PC-3 (cell line): ENCODE measurements around the gene STAU1. TPM values are rescaled to one million over a fixed set of nuclear protein-coding genes. Genes with fewer than 3 reads are reported as not detected.

ENCODE experiments used
- ATAC-seq: fragments of 200-7000 bp; cut with Tn5 transposase; 2 replicates; pipeline ENCODE4 v1.9.1; 2020; ENCODE audit warnings: mild to moderate bottlenecking, moderate library complexity
- BruUV-seq: library from RNA; stranded (reverse); fragments of 400-500 nt; replicated peaks from 2 replicates; lab custom pipeline; 2021; lab: Mats Ljungman, UMichigan
- CTCF ChIA-PET: fragments of 300-600 bp; sonication (Branson Sonifier 250); formaldehyde crosslinking; loops from one replicate; lab custom pipeline; 2022; ENCODE audit warnings: antibody characterized with exemption; lab: Charles Lee
- POLR2A ChIA-PET: fragments of 300-600 bp; sonication (Branson Sonifier 250); formaldehyde crosslinking; loops from one replicate; lab custom pipeline; 2022; ENCODE audit warnings: antibody characterized with exemption; ENCODE audit not compliant: unreplicated experiment; lab: Charles Lee
- DNase-seq: peaks from one replicate; pipeline ENCODE4 v3.0.0-alpha.2; 2015
- H2AFZ ChIP-seq: fragments of 300-600 bp; sonication (generic); 2 replicates; pipeline ENCODE4 v1.6.0; 2016; ENCODE audit warnings: antibody characterized with exemption, low read length
- H3F3A ChIP-seq: fragments of 300-600 bp; sonication (generic); one replicate; pipeline ENCODE4 v1.6.0; 2017; ENCODE audit warnings: antibody characterized with exemption, low read length, control low read depth, mild to moderate bottlenecking; ENCODE audit not compliant: unreplicated experiment
- H3K27ac ChIP-seq: fragments of 300-600 bp; sonication (generic); 2 replicates; pipeline ENCODE4 v1.5.1; 2016; ENCODE audit warnings: mild to moderate bottlenecking, low read length
- H3K27me3 ChIP-seq: fragments of 300-600 bp; sonication (generic); 2 replicates; pipeline ENCODE4 v1.6.1; 2016; ENCODE audit warnings: low read length, mixed read lengths
- H3K36me3 ChIP-seq: fragments of 300-600 bp; sonication (generic); 2 replicates; pipeline ENCODE4 v1.6.1; 2016; ENCODE audit warnings: low read depth, mixed run types, low read length, mixed read lengths
- H3K4me1 ChIP-seq: fragments of 300-600 bp; sonication (generic); 2 replicates; pipeline ENCODE4 v1.5.1; 2016; ENCODE audit warnings: low read length; ENCODE audit not compliant: insufficient read depth
- H3K4me2 ChIP-seq: fragments of 300-600 bp; sonication (generic); 2 replicates; pipeline ENCODE4 v1.6.0; 2016; ENCODE audit warnings: low read length
- H3K4me3 ChIP-seq: fragments of 300-600 bp; sonication (generic); 2 replicates; pipeline ENCODE4 v1.5.1; 2016; ENCODE audit warnings: mild to moderate bottlenecking, low read length, mixed read lengths
- H3K79me2 ChIP-seq: fragments of 300-600 bp; sonication (generic); 2 replicates; pipeline ENCODE4 v1.6.1; 2017; ENCODE audit warnings: low read length, mixed read lengths
- H3K9ac ChIP-seq: fragments of 300-600 bp; sonication (generic); 2 replicates; pipeline ENCODE4 v1.6.0; 2016; ENCODE audit warnings: mild to moderate bottlenecking, low read length
- H3K9me2 ChIP-seq: fragments of 300-600 bp; sonication (generic); replicated peaks from 2 replicates; pipeline ENCODE4 v1.6.1; 2016; ENCODE audit warnings: mixed run types, low read length, mixed read lengths
- H3K9me3 ChIP-seq: fragments of 300-600 bp; sonication (generic); 2 replicates; pipeline ENCODE4 v1.6.1; 2016; ENCODE audit warnings: low read length, mixed read lengths
- H4K20me1 ChIP-seq: fragments of 300-600 bp; sonication (generic); 2 replicates; pipeline ENCODE4 v1.6.1; 2016; ENCODE audit warnings: low read length, mixed read lengths
- CTCF ChIP-seq: fragments of 300-600 bp; sonication (generic); conservative IDR thresholded peaks from 2 replicates; pipeline ENCODE4 v1.5.1; 2017; ENCODE audit warnings: antibody characterized with exemption, low read depth, mild to moderate bottlenecking, low read length
- EZH2 ChIP-seq: fragments of 300-600 bp; sonication (generic); IDR thresholded peaks from one replicate; pipeline ENCODE4 v1.6.1; 2017; ENCODE audit warnings: antibody characterized with exemption, mild to moderate bottlenecking, low read length; ENCODE audit not compliant: unreplicated experiment
- EZH2phosphoT487 ChIP-seq: fragments of 300-600 bp; sonication (generic); IDR thresholded peaks from 2 replicates; pipeline ENCODE4 v1.6.1; 2018; ENCODE audit warnings: mild to moderate bottlenecking, antibody characterized with exemption, low read length, borderline replicate concordance
- intact Hi-C: fragments of 100-400 bp; cut with micrococcal nuclease; formaldehyde crosslinking; loops from 2 replicates; pipeline ENCODE4 v1.9.0; 2023
- total RNA-seq: library from RNA; depleted of rRNA; stranded (reverse); fragments of >200 nt; gene quantifications from 2 replicates; pipeline ENCODE4 v1.2.3, GENCODE V29; 2014

STAU1 gene
- total RNA-seq, 1 experiment from 2014 or later, result 87.8 TPM

- intact Hi-C loops, result no loop called here
- Histone ChIP-seq H3K27ac (no peak overlapping the region), H3K27me3 (no peaks in the 10 kb centered on the region), H3K4me1 (no peaks in the 10 kb centered on the region), H3K9me2 (no peaks in the 10 kb centered on the region), H3K9ac (no peak overlapping the region), H3K9me3 (no peaks in the 10 kb centered on the region), H3F3A (peaks cover 4% of the 10 kb centered on the region), H3K4me2 (no peak overlapping the region), H3K36me3 (peaks cover 65% of the 10 kb centered on the region), H4K20me1 (no peaks in the 10 kb centered on the region), H3K4me3 (no peak overlapping the region), H3K79me2 (no peaks in the 10 kb centered on the region), H2AFZ (no peak overlapping the region)
- BruUV-seq, result no TSS peak
- TF ChIP-seq EZH2phosphoT487 (no peak), EZH2 (no peak), CTCF (no peak)
- POLR2A ChIA-PET, result no interaction called here
- CTCF ChIA-PET, result no interaction called here
- no peak for DNase-seq
- ATAC-seq, result no peak
These were observed 68.1 kb downstream of the STAU1 start for GRCh38 chr20:49119988-49120387.

- Histone ChIP-seq H3K79me2 (no peaks in the 10 kb centered on the region), H3K4me3 (no peak overlapping the region), H3K9ac (no peak overlapping the region), H3K9me3 (no peaks in the 10 kb centered on the region), H3K9me2 (no peaks in the 10 kb centered on the region), H4K20me1 (no peaks in the 10 kb centered on the region), H3K4me1 (no peaks in the 10 kb centered on the region), H3K27ac (no peak overlapping the region), H3K36me3 (peaks cover 72% of the 10 kb centered on the region), H2AFZ (no peak overlapping the region), H3K27me3 (no peaks in the 10 kb centered on the region), H3F3A (peaks cover 3% of the 10 kb centered on the region), H3K4me2 (no peak overlapping the region)
- no peak for DNase-seq
- no TSS peak for BruUV-seq
- CTCF ChIA-PET, result no interaction called here
- intact Hi-C loops, result no loop called here
- POLR2A ChIA-PET, result no interaction called here
- ATAC-seq, result no peak
- TF ChIP-seq CTCF (no peak), EZH2phosphoT487 (no peak), EZH2 (no peak)
These were observed 69.8 kb downstream of the STAU1 start for GRCh38 chr20:49118307-49118706.

GRCh38 chr20:49115564-49115963, 72.6 kb downstream of the STAU1 start:
- Histone ChIP-seq H3K27me3 (no peaks in the 10 kb centered on the region), H4K20me1 (no peaks in the 10 kb centered on the region), H3K36me3 (peaks cover 60% of the 10 kb centered on the region), H3K9me3 (no peaks in the 10 kb centered on the region), H3K4me2 (no peak overlapping the region), H3K4me1 (no peaks in the 10 kb centered on the region), H3K79me2 (no peaks in the 10 kb centered on the region), H3F3A (no peaks in the 10 kb centered on the region), H2AFZ (no peak overlapping the region), H3K9ac (no peak overlapping the region), H3K4me3 (no peak overlapping the region), H3K9me2 (no peaks in the 10 kb centered on the region), H3K27ac (no peak overlapping the region)
- ChIA-PET CTCF (no interaction called here), POLR2A (no interaction called here)
- intact Hi-C loops, result no loop called here
- no peak for ATAC-seq
- TF ChIP-seq EZH2, result no peak
- no peak; the same call in 1 of the 2 replicates for TF ChIP-seq CTCF
- no peak for TF ChIP-seq EZH2phosphoT487
- BruUV-seq, result no TSS peak
- DNase-seq, result no peak
